Mesangial cell (primary cell): ENCODE measurements around the gene TNFAIP1. TPM values are rescaled to one million over a fixed set of nuclear protein-coding genes. Genes with fewer than 3 reads are reported as not detected.

Experiments
- total RNA-seq: library from RNA; depleted of rRNA; stranded (reverse); fragments of >200 nt; gene quantifications from 2 replicates; pipeline ENCODE4 v1.2.3, GENCODE V29; 2015

TNFAIP1 gene, protein sequence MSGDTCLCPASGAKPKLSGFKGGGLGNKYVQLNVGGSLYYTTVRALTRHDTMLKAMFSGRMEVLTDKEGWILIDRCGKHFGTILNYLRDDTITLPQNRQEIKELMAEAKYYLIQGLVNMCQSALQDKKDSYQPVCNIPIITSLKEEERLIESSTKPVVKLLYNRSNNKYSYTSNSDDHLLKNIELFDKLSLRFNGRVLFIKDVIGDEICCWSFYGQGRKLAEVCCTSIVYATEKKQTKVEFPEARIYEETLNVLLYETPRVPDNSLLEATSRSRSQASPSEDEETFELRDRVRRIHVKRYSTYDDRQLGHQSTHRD
- 54.1 and 71.2 TPM in 2 replicates for total RNA-seq

DNA sequence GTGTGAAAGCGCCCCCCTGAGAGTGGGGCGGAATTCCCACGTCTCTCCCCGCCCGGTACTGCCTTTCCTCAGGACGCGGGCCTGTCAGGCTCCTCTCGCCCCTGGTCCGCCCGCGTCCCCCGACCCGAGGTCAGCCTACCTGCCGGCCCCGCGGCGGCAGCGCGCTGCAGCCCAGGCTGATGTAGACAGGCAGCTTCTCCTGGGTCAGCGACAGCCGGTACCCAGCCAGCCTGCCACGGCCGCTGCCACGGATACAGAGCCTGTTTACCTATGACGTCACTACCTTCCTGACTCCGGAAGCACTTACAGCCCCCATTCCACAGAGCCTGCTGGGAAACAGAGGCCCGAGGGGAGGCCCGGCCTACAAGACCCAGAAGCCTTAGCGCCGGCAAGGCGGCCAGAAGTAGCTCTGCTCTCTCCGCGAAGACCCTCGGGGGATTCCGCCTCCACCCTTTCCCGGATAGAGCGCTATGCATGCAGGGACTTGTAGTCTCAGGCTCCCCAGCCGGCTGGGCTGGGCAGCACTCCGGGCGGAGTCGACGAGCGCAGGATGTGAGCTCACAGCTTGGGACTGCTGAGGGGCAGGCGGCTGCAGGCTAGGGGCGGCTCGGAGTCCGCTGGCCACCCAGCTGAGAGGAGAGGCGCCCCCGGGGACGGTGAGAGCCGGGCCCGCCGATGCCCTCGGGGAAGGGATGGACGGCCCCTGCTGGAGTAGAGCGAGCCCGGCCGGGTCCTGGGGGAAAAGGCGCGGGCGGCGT, at the start of gene TNFAIP1, which contains the start of gene IFT20:
Gene TNFAIP1, plus strand, starts transcription at position 561 of the 758 bp plus-strand sequence. CDS start 3,761 bp downstream, outside the sequence.
Gene IFT20, minus strand, starts transcription at position 272 of the 758 bp plus-strand sequence. CDS start 3,487 bp downstream, outside the sequence.

GRCh38 chr17:28318759-28319597, 16.6 kb upstream of the TNFAIP1 start, which contains the start of gene TMEM97:
Gene TMEM97 (plus strand): TSS chr17:28319200. CDS start chr17:28319240, 40 bp downstream.

DNA sequence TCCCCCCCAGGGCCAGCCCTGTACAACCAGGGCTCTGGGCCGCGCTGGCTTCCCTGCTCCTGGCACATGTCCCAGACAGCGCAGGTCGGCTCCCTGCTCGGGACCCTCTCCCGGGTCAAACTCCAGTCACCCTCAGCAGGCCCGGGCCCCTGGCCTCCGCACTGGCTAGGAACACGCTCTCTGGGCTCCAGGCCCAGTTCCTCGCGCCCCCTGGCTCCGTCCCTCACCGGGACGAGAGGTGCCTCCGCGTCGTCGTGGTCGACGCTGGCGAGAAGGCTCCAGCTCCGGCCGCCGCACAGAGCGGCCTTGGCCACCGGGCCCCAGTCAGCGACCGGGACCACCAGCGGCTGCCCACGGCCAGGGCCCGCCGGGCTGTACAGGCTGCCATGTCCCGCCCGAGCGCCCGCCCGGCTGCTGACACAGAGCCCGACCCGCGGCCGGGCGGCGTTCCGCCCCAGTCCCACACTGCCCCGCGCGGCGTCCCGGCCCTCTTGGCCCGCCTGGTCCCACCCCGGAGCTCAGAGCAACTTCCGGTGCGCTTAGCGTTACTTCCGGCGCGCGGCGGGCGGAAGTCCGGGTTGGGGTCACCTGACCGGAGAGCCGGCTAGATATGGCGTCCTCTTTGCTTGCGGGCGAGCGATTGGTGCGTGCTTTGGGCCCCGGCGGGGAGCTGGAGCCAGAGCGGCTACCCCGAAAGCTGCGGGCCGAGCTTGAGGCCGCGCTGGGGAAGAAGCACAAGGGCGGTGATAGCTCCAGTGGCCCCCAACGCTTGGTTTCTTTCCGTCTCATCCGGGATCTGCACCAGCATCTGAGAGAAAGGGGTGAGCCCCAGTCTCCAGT, 21.7 kb downstream of the TNFAIP1 start, which contains the start of gene POLDIP2:
Gene POLDIP2, minus strand, starts transcription at position 467 of the 840 bp plus-strand sequence. Its CDS starts 79 bp downstream, at position 388.

DNA sequence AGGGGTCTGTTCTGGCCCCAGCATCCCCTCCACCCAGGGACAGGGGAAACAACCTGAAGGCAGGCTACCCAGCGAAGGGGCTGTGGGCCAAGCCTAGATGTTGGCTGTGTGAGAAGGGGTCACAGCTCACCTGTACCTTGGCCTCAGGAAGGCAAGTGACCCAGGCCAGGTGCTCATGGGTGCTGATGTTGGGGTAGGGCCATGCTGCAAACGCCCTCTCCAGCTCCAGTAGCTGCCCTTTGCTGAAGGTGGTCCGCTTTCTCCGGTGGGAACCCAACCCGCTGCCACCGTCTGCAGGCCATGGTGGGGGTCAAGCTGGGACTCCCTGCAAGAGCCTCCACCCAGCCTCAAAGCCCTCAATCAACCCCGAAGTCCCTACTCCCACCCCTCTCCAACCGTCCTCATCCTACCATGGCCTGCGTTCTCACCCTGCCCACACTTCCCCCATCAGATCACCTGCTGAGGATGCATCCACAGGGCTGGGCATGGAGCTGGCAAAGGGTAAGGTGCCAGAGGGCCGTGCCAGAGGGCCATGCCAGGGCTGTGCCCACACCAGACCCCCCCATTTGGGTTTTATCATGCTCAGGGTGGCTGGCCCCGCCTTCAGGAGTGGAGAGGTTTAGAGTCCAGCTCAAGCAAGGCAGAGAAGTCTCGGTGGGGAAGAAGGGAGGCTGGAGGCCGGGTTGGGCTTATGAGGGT, 29.3 kb downstream of the TNFAIP1 start, which contains the start of gene SEBOX:
Gene SEBOX, minus strand, starts transcription at position 535 of the 699 bp plus-strand sequence. Its CDS starts 48 bp downstream, at position 487.

DNA sequence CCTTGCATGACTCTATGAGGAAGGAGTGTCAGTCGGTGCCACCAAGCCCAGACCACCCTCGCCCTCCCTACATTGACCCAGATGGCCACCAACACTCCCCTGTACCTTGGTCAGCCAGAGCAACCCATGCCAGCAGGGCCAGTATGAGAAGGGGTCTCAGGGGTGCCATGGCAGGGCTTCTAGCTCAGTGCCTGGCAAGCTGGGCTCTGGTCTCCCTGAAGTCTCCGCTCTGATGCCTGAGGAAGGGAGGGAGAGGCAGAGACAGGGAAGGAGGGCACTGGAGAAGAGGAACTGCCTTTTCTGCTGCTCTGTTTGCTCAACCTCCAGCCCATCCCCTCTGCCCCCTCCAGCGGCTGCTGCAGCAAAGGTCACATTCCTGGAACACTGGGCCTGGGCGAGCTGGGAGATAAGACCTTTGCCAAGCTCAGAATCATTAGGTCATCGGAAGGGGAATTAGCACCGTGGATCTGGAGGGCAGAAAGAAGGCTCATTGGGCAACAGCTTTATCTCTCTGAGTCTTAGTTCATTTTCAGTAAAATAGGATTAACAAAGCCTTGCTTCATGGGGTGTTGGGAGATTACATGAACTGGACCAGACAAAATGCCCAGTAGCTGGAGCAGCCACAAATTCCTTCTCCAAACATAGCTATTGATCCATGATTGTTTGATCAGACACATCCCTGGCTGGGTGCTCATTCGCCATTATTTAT, 34.6 kb downstream of the TNFAIP1 start, which contains the start of gene VTN:
Gene VTN, minus strand, starts transcription at position 273 of the 709 bp plus-strand sequence. Its CDS starts 104 bp downstream, at position 169.

GRCh38 chr17:28371245-28372202, 36.0 kb downstream of the TNFAIP1 start, which contains the start of gene SARM1:
Gene SARM1 (plus strand): TSS chr17:28371694. CDS start chr17:28372033, 339 bp downstream.

Other genes starting within 250 kb of the TNFAIP1 start
- 14.7 and 29.7 TPM in 2 replicates for gene TMEM97, start 16.6 kb upstream of the TNFAIP1 start, total RNA-seq
- gene IFT20, start 289 bp upstream of the TNFAIP1 start, total RNA-seq, result 20.7 and 32.5 TPM in 2 replicates
- 122 and 145 TPM in 2 replicates for gene POLDIP2, start 21.8 kb downstream of the TNFAIP1 start, total RNA-seq
- gene SEBOX, start 29.4 kb downstream of the TNFAIP1 start, total RNA-seq, result not detected in 2 replicates
- gene VTN, start 34.5 kb downstream of the TNFAIP1 start, total RNA-seq, result 0.13 TPM in 1 of 2 replicates, not detected in the other
- 5.4 and 10.8 TPM in 2 replicates for gene SARM1, start 35.9 kb downstream of the TNFAIP1 start, total RNA-seq
- gene SLC46A1, start 70.5 kb downstream of the TNFAIP1 start, total RNA-seq, result 1.1 and 5.7 TPM in 2 replicates
- gene SLC13A2, start 137.9 kb downstream of the TNFAIP1 start, total RNA-seq, result not detected in 2 replicates
- gene FOXN1, start 170.6 kb downstream of the TNFAIP1 start, total RNA-seq, result not detected in 2 replicates
- 31.9 and 40.9 TPM in 2 replicates for gene UNC119, start 216.9 kb downstream of the TNFAIP1 start, total RNA-seq
- 76.3 and 162 TPM in 2 replicates for gene PIGS, start 235.8 kb downstream of the TNFAIP1 start, total RNA-seq
- gene ALDOC, start 241.1 kb downstream of the TNFAIP1 start, total RNA-seq, result 14.8 and 39.7 TPM in 2 replicates